ENCODE data around the gene AQP1.

The AQP1 gene

GRCh38 chr7:30909431-30909830, 2.2 kb upstream of the AQP1 start:
- TF ChIP-seq CTCF (IDR thresholded peaks at IDR 0.05; ENCODE audit: insufficient read depth, low read depth, low read length, missing control alignments): no peak
- H3K4me3 ChIP-seq (ENCODE audit: low read depth, low read length): no peak overlapping the region
- no peak for DNase-seq (ENCODE audit: low read depth)

- no peak overlapping the region for H3K4me3 ChIP-seq (ENCODE audit: low read depth, low read length)
- no peak for DNase-seq (ENCODE audit: low read depth)
- TF ChIP-seq CTCF (IDR thresholded peaks at IDR 0.05; ENCODE audit: insufficient read depth, low read depth, low read length, missing control alignments): no peak
Observed at GRCh38 chr7:30910411-30911073, 1.1 kb upstream of the AQP1 start.

- DNase-seq (ENCODE audit: low read depth): no peak
- H3K4me3 ChIP-seq (ENCODE audit: low read depth, low read length): no peak overlapping the region
- TF ChIP-seq CTCF (IDR thresholded peaks at IDR 0.05; ENCODE audit: insufficient read depth, low read depth, low read length, missing control alignments): no peak
Observed at GRCh38 chr7:30911133-30911532, 520 bp upstream of the AQP1 start.

GRCh38 chr7:30912021-30912730, 523 bp downstream of the AQP1 start:
- H3K4me3 ChIP-seq (ENCODE audit: low read depth, low read length): no peak overlapping the region

GRCh38 chr7:30912731-30912985, 1.0 kb downstream of the AQP1 start:
- TF ChIP-seq CTCF (IDR thresholded peaks at IDR 0.05; ENCODE audit: insufficient read depth, low read depth, low read length, missing control alignments): no peak
- no peak for DNase-seq (ENCODE audit: low read depth)
- H3K4me3 ChIP-seq (ENCODE audit: low read depth, low read length): no peak overlapping the region

More at GRCh38 chr7:30912021-30912730, 523 bp downstream of the AQP1 start:
- no peak for TF ChIP-seq CTCF (IDR thresholded peaks at IDR 0.05; ENCODE audit: insufficient read depth, low read depth, low read length, missing control alignments)
- no peak for DNase-seq (ENCODE audit: low read depth)

- no peak for DNase-seq (ENCODE audit: low read depth)
- H3K4me3 ChIP-seq (ENCODE audit: low read depth, low read length): no peak overlapping the region
- TF ChIP-seq CTCF (IDR thresholded peaks at IDR 0.05; ENCODE audit: insufficient read depth, low read depth, low read length, missing control alignments): no peak
Observed at GRCh38 chr7:30912986-30913811, 1.5 kb downstream of the AQP1 start.

Measured in GM12865 (cell line).